HG03460 (cell line): ENCODE measurements around the gene PROSER3.

ENCODE experiments used
- ATAC-seq: cut with Tn5 transposase; IDR thresholded peaks from one replicate; pipeline ENCODE4 v1.9.1; 2021; ENCODE audit not compliant: unreplicated experiment

The PROSER3 gene

DNA sequence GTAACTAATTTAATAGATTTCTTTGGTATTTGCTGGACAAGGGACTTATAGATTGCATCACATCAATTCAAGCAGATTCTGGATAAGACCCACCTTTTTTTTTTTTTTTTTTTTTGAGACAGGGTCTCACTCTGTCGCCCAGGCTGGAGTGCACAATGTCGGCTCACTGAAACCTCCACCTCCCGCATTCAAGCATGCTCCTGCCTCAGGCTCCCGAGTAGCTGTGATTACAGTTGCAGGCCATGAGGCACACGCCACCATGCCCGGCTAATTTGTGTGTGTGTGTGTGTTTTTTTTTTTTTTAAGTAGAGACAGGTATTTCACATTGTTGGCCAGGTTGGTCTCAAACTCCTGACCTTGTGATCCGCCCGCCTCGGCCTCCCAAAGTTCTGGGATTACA is 58.9 kb downstream of the PROSER3 start:
- no peak for ATAC-seq

DNA sequence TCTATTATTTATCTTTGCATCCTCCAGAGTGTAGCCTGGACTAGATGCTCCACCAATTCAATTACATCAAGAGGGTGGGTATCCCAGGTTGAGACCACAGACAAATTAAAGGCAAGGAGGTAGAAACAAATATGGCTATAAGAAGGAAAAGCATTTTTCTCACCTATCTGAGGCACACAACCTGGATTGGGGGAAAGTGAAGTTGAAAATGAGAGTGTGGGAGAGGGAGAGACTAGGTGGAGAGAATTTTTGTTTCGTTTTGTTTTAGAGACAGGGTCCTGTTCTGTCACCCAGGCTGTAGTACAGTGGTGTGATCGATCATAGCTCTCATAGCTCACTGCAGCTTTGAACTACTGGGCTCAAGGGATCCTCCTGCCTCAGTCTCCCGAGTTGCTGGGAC is 60.5 kb downstream of the PROSER3 start:
- ATAC-seq, result no peak
